GM18508 (cell line): ENCODE results near the gene COL4A2.
"Not testable (repeated sequence)": the region's sequence is repeated elsewhere in the genome, so short reads cannot be mapped to it uniquely, and the experiment has no call there.

Experiments
- ATAC-seq: cut with Tn5 transposase; IDR thresholded peaks from one replicate; pipeline ENCODE4 v1.9.1; 2021; ENCODE audit warnings: moderate number of reproducible peaks; ENCODE audit not compliant: insufficient read depth, unreplicated experiment

COL4A2 gene

GRCh38 chr13:110480161-110480560 lies 173.1 kb downstream of the COL4A2 start:
- no peak for ATAC-seq

GRCh38 chr13:110483386-110483968 lies 176.4 kb downstream of the COL4A2 start:
- ATAC-seq, result no peak

GRCh38 chr13:110484290-110485048 lies 177.4 kb downstream of the COL4A2 start:
- no peak for ATAC-seq

GRCh38 chr13:110485604-110486003 lies 178.5 kb downstream of the COL4A2 start:
- ATAC-seq, result no peak

- no peak for ATAC-seq
Measured at GRCh38 chr13:110486061-110486715, 179.1 kb downstream of the COL4A2 start.

GRCh38 chr13:110486880-110487279 lies 179.8 kb downstream of the COL4A2 start:
- not testable (repeated sequence) for ATAC-seq

- ATAC-seq, result no peak
Measured at GRCh38 chr13:110490009-110490770, 183.1 kb downstream of the COL4A2 start.

GRCh38 chr13:110491869-110492678 lies 185.0 kb downstream of the COL4A2 start:
- no peak for ATAC-seq

- peak; percentile 93 for ATAC-seq
Measured at GRCh38 chr13:110492679-110493593, 185.9 kb downstream of the COL4A2 start.

GRCh38 chr13:110493613-110494012 lies 186.5 kb downstream of the COL4A2 start:
- no peak for ATAC-seq

- no peak for ATAC-seq
Measured at GRCh38 chr13:110495376-110495775, 188.3 kb downstream of the COL4A2 start.

GRCh38 chr13:110495881-110496280 lies 188.8 kb downstream of the COL4A2 start:
- no peak for ATAC-seq

- no peak for ATAC-seq
Measured at GRCh38 chr13:110496281-110496680, 189.2 kb downstream of the COL4A2 start.

- ATAC-seq, result no peak
Measured at GRCh38 chr13:110497003-110497402, 189.9 kb downstream of the COL4A2 start.

GRCh38 chr13:110497896-110498295 lies 190.8 kb downstream of the COL4A2 start:
- not testable (repeated sequence) for ATAC-seq

GRCh38 chr13:110498327-110498726 lies 191.2 kb downstream of the COL4A2 start:
- no peak for ATAC-seq

- no peak for ATAC-seq
Measured at GRCh38 chr13:110498765-110499164, 191.7 kb downstream of the COL4A2 start.

- no peak for ATAC-seq
Measured at GRCh38 chr13:110499621-110500281, 192.7 kb downstream of the COL4A2 start.
